Jurkat, Clone E6-1 (cell line): ENCODE results near the gene CDHR5.
"Not testable (repeated sequence)": the region's sequence is repeated elsewhere in the genome, so short reads cannot be mapped to it uniquely, and the experiment has no call there.

ENCODE experiments used
- DNase-seq: peaks from one replicate; pipeline ENCODE4 v3.0.0-alpha.2; 2011; ENCODE audit warnings: low read depth, low spot score
- H3K4me3 ChIP-seq: 2 replicates; pipeline ENCODE4 v1.5.1; 2011; ENCODE audit warnings: mild to moderate bottlenecking, low read length, control low read depth, moderate library complexity

Gene CDHR5

GRCh38 chr11:575996-576768 lies 48.6 kb downstream of the CDHR5 start, which contains the start of gene PHRF1:
TSS of gene PHRF1 (plus strand) at chr11:576470. CDS start at chr11:581513, 5,043 bp downstream.
- peak; percentile 89 for DNase-seq
- H3K4me3 ChIP-seq, result peak within 1 kb of the TSS; percentile 96

DNA sequence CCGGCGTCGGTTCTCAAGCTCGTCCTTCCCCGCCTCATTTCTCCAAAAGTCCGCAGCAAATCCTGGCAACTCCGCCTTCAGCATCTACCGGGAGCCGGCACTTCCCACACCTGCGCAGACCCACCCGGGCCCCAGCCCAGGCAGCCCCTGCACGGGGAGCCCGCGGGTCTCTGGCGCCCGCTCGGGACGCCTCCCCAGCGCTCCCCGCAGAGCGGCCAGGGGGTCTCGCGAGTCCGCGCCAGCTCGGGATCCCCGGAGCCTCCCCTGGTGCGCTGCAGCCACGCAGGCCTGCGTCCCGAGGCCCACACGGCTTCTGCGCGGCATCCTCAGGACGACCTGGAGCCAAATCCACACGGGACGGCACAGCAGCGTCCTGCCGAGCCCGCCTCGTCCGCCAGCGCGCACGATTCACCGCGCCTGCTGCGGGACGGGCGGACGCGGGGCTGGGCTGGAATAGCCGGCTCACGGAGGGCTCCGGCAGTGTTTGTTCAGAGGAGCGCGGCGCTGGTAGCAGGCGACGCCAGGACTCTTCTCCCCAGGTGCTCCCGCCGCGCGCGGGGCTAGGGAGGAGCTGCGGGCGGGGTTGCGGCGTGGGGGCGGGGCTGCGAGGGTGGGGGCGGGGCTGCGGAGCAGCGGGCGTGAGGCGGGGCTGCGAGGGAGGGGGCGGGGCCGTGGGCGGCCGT lies 49.3 kb downstream of the CDHR5 start:
- DNase-seq, result peak; percentile 37
- peak overlapping the region; percentile 52 for H3K4me3 ChIP-seq

- DNase-seq, result no peak
- peak overlapping the region; percentile 52; the same call in 1 of the 2 replicates for H3K4me3 ChIP-seq
These were observed 50.0 kb downstream of the CDHR5 start for GRCh38 chr11:574632-575312.

GRCh38 chr11:574031-574570 lies 50.7 kb downstream of the CDHR5 start:
- not testable (repeated sequence) for H3K4me3 ChIP-seq
- peak; percentile 47 for DNase-seq

DNA sequence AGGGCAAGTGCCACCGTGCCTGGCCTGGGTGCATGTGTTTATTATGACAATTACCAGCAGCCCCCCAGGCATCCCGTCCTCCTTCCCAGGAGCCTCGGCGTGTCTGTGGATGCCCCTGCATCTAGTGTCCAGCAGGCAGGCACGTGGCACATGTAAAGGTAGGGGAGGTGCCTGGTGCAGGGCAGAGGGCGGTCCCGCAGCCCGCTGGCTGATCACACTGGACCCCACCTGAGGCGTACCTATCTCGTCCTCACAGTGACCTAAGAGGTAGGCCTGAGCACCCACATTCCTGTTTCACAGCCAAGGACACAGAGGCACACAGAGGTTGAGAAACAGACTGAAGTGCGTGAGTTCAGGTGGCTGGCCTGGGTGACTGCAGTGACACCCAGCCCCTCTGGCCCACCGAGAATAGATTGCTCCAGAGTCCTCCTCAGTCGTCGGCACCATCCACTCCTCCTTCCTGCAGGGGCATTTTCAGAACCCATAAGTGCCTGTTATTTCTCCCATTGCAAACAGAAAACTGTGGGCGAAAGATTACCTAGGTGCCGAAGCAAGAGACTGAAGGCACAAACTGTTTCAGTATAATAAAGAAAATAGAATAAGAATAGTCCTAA lies 51.5 kb downstream of the CDHR5 start:
- DNase-seq, result no peak
- no peak overlapping the region for H3K4me3 ChIP-seq

- no peak for DNase-seq
- no peak overlapping the region for H3K4me3 ChIP-seq
These were observed 53.0 kb downstream of the CDHR5 start for GRCh38 chr11:571802-572185.

DNA sequence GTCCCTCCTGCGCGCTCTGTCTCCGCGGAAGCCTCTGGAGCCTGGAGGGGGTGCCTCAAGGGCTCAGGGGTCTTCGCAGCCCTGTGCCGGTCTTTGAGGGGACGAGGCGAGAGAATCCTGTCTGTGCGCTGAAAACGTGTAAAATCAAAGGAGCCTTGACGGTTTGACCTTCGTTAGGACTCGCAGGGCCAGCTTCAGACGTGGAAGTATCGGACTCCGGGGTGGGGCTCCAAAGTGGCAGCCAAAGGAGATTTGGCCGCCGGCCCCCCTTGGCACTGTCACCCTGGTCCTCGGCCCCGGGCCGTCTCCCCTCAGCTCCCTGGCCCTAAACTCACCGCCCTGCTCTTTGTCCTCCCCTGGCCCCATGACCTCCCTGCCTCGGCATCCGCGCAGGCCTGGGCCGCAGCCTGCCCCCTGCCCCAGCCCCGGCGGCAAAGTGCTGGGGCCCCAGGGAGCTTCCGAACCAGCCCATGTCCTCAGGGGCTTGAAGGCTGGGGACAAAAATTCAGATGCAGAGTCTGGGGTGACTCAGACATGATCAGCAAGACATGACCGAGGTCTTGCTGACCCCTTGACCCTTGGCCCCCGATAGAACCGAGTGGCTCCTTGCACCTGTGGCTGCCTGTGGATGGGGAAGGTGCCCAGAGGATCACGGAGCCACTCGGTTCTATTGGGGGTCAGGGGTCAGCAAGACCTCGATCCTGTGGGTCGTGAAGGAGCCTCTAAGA lies 55.4 kb downstream of the CDHR5 start:
- no peak for DNase-seq
- peak overlapping the region; percentile 64 for H3K4me3 ChIP-seq

- peak overlapping the region; percentile 64 for H3K4me3 ChIP-seq
- peak; percentile 85 for DNase-seq
These were observed 56.2 kb downstream of the CDHR5 start for GRCh38 chr11:568306-569157.

- H3K4me3 ChIP-seq, result peak overlapping the region; percentile 63
- DNase-seq, result no peak
These were observed 57.0 kb downstream of the CDHR5 start for GRCh38 chr11:567629-568292.

- DNase-seq, result no peak
- H3K4me3 ChIP-seq, result peak overlapping the region; percentile 63
These were observed 57.6 kb downstream of the CDHR5 start for GRCh38 chr11:567011-567628.
